HG02610 (cell line): ENCODE results near the gene UNC5A.

Experiments
- ATAC-seq: cut with Tn5 transposase; IDR thresholded peaks from one replicate; pipeline ENCODE4 v1.9.1; 2021; ENCODE audit warnings: mild to moderate bottlenecking, moderate library complexity; ENCODE audit not compliant: unreplicated experiment

The UNC5A gene

DNA sequence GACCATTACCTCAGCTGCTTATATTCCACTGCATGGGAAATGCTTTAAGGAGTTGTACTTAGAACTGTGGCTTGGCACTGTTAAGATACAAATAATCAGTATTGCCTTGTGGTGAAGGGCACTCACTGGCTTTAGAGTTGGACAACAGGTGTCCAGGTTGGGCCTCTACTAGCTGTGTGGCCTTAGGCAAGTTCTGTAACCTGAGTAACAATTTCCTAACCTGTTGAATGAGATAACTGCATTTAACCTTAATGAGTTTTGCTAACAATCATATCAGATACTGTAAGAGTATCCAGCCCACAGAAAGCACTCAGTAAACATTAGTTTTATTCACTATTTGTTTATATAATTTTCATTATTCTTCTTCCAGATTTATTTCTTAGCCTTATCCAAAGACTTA, 106.0 kb downstream of the UNC5A start:
- ATAC-seq, result no peak

GRCh38 chr5:176918613-176919012, 108.3 kb downstream of the UNC5A start:
- no peak for ATAC-seq

DNA sequence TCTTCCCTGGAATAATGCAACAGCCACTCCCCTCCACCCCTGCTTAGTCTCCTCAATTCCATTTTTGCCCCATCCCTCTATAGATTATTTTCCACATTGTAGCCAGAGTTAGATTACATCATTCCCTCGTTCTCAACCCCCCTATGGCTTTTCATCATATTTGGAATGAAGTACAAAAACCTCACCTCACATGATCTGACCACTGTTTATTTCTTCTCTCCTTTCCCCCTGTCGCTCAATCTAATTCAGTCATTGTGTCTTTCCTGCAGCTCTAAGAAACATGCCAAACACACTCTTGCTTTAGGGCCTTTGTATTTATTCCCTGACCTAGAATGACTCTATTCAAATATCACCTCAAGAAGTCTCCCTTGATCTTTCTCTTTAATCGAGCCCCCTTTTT, 111.4 kb downstream of the UNC5A start:
- ATAC-seq, result no peak

GRCh38 chr5:176922817-176923216, 112.5 kb downstream of the UNC5A start:
- ATAC-seq, result no peak

DNA sequence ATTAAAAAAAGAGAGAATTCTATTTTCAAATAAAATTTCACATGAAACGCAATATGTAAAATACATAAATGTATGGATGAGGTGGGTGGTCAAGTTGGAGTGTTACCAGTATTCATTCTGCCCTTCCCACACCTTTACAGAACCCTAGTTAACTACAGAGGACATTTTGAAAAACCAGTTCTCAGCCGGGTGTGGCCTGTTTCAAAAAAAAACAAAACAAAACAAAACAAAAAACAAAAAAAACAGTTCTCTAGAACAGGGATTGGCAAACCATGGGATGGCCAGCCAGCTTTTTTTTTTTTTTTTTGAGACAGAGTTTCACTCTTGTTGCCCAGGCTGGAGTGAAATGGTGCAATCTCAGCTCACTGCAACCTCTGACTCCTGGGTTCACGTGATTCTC, 117.2 kb downstream of the UNC5A start:
- ATAC-seq, result no peak

- ATAC-seq, result no peak
These were observed 119.3 kb downstream of the UNC5A start for GRCh38 chr5:176929654-176930053.
